ENCODE data around the gene DNAH14. TPM values are rescaled to one million over a fixed set of nuclear protein-coding genes. Genes with fewer than 3 reads are reported as not detected.

Gene DNAH14
- total RNA-seq, 1 experiment from 2014 or later, result 57.3 TPM

DNA sequence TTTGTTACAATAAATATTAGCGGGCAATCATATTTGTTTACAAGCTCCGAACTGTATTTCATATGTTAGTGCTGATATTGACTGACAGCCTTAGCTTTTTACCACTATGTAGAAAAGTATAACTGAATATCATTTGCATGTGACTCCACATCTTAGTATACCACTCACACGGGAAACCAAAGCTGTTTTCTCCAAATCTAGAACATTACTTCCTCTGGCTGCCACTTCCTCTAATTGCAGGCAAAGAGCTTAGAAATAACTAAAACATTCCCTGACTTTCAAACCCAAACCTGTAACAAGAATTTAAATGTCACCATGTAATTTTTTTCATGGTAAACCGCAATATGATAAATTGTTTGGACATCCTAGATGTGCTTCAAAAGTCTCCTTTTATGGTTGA is 323.7 kb downstream of the DNAH14 start:
- H3K9me3 Mint-ChIP-seq (ENCODE audit: unreplicated experiment), result peaks cover 6% of the 10 kb centered on the region
- no peaks in the 10 kb centered on the region for H3K4me1 Mint-ChIP-seq (ENCODE audit: low read depth, unreplicated experiment)
- Histone ChIP-seq H3K4me3 (ENCODE audit: low read depth, low read length) (no peak overlapping the region), H3K9me3 (no peaks in the 10 kb centered on the region), H3K36me3 (ENCODE audit: control insufficient read depth, insufficient read depth, low read length) (no peaks in the 10 kb centered on the region), H3K4me1 (no peaks in the 10 kb centered on the region), H3K27me3 (replicated peaks; ENCODE audit: control insufficient read depth, insufficient read depth, low read length) (no peaks in the 10 kb centered on the region)
- TF ChIP-seq, protein P1, sequence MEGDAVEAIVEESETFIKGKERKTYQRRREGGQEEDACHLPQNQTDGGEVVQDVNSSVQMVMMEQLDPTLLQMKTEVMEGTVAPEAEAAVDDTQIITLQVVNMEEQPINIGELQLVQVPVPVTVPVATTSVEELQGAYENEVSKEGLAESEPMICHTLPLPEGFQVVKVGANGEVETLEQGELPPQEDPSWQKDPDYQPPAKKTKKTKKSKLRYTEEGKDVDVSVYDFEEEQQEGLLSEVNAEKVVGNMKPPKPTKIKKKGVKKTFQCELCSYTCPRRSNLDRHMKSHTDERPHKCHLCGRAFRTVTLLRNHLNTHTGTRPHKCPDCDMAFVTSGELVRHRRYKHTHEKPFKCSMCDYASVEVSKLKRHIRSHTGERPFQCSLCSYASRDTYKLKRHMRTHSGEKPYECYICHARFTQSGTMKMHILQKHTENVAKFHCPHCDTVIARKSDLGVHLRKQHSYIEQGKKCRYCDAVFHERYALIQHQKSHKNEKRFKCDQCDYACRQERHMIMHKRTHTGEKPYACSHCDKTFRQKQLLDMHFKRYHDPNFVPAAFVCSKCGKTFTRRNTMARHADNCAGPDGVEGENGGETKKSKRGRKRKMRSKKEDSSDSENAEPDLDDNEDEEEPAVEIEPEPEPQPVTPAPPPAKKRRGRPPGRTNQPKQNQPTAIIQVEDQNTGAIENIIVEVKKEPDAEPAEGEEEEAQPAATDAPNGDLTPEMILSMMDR (IDR thresholded peaks at IDR 0.05; ENCODE audit: insufficient read depth in 1 of 2, low read depth in 1 of 2, low read length in 1 of 2, severe bottlenecking in 1 of 2, unreplicated experiment in 1 of 2), result no peak
- no peaks in the 10 kb centered on the region for H3K36me3 Mint-ChIP-seq (ENCODE audit: insufficient read depth, unreplicated experiment)
- H3K27ac Mint-ChIP-seq (ENCODE audit: unreplicated experiment), result no peak overlapping the region
- CTCF ChIA-PET, result interaction anchor here (0.5 kb wide), 1 partner anchor 21 kb away, joined by 5 read pairs; no protein-coding TSS in a partner anchor
- intact Hi-C loops (cut with micrococcal nuclease; ENCODE audit: unreplicated experiment), result no loop called here
- no peaks in the 10 kb centered on the region for H3K27me3 Mint-ChIP-seq (ENCODE audit: insufficient read depth, unreplicated experiment)
- H3K4me3 Mint-ChIP-seq (ENCODE audit: unreplicated experiment), result no peak overlapping the region
- no TSS peak for BruUV-seq (replicated peaks)
- no peak for DNase-seq
- POLR2A ChIA-PET, result no interaction called here

DNA sequence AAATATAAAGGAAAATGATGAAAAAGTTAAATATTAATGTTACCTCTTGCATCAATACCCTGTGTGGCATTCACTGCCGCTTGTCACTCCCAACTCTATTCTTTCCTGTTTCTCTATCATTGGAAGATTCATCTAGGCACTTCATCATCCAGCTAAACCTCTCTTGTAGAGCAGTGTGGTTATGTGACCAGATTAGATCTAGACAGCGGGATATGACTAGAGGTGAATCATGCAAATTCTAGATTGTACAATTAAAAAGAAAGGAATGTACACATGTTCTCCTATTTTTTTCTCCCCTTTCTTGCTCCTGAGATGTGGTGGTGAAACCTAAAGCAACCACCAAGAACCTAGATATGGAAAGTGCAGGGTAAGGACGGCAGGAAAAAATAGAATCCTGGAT is 324.3 kb downstream of the DNAH14 start:
- H3K27me3 ChIP-seq (replicated peaks; ENCODE audit: control insufficient read depth, insufficient read depth, low read length), result no peaks in the 10 kb centered on the region
- H3K36me3 ChIP-seq (ENCODE audit: control insufficient read depth, insufficient read depth, low read length), result no peaks in the 10 kb centered on the region
- H3K9me3 ChIP-seq, result no peaks in the 10 kb centered on the region
- intact Hi-C loops (cut with micrococcal nuclease; ENCODE audit: unreplicated experiment), result no loop called here
- H3K4me3 Mint-ChIP-seq (ENCODE audit: unreplicated experiment), result no peak overlapping the region
- peaks cover 6% of the 10 kb centered on the region for H3K9me3 Mint-ChIP-seq (ENCODE audit: unreplicated experiment)
- H3K27ac Mint-ChIP-seq (ENCODE audit: unreplicated experiment), result no peak overlapping the region
- H3K36me3 Mint-ChIP-seq (ENCODE audit: insufficient read depth, unreplicated experiment), result no peaks in the 10 kb centered on the region
- CTCF ChIA-PET, result interaction anchor here (0.5 kb wide), 1 partner anchor 20 kb away, joined by 5 read pairs; no protein-coding TSS in a partner anchor
- TF ChIP-seq, protein P1 (IDR thresholded peaks at IDR 0.05; ENCODE audit: insufficient read depth in 1 of 2, low read depth in 1 of 2, low read length in 1 of 2, severe bottlenecking in 1 of 2, unreplicated experiment in 1 of 2), result no peak
- H3K27me3 Mint-ChIP-seq (ENCODE audit: insufficient read depth, unreplicated experiment), result no peaks in the 10 kb centered on the region
- no peaks in the 10 kb centered on the region for H3K4me1 Mint-ChIP-seq (ENCODE audit: low read depth, unreplicated experiment)
- no peak for DNase-seq
- H3K4me3 ChIP-seq (ENCODE audit: low read depth, low read length), result no peak overlapping the region
- POLR2A ChIA-PET, result no interaction called here
- BruUV-seq (replicated peaks), result no TSS peak
- H3K4me1 ChIP-seq, result no peaks in the 10 kb centered on the region

DNA sequence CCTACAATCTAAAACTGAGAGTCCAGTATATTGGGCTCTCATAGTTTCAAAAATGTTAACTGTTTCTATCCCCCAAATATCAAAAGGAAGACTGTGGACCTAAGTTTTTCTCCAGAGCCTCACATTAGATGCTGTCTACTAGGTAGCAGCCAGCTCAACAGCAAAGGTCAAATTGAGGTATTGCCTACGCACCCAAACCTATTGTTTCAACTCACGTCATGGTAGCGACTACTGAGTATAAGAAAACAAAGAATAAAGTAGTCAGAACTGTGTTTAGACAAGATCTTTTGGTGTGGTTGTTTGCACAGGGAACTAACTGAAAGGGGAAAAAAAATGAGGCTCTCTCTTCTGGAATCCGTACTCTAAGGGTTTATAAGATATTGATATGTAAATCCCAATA is 325.2 kb downstream of the DNAH14 start:
- no peak overlapping the region for H3K27ac Mint-ChIP-seq (ENCODE audit: unreplicated experiment)
- Histone ChIP-seq H3K4me3 (ENCODE audit: low read depth, low read length) (no peak overlapping the region), H3K4me1 (no peaks in the 10 kb centered on the region), H3K9me3 (no peaks in the 10 kb centered on the region), H3K27me3 (replicated peaks; ENCODE audit: control insufficient read depth, insufficient read depth, low read length) (no peaks in the 10 kb centered on the region), H3K36me3 (ENCODE audit: control insufficient read depth, insufficient read depth, low read length) (no peaks in the 10 kb centered on the region)
- H3K9me3 Mint-ChIP-seq (ENCODE audit: unreplicated experiment), result peaks cover 6% of the 10 kb centered on the region
- ChIA-PET POLR2A (no interaction called here), CTCF (no interaction called here)
- H3K27me3 Mint-ChIP-seq (ENCODE audit: insufficient read depth, unreplicated experiment), result no peaks in the 10 kb centered on the region
- no peaks in the 10 kb centered on the region for H3K4me1 Mint-ChIP-seq (ENCODE audit: low read depth, unreplicated experiment)
- no TSS peak for BruUV-seq (replicated peaks)
- intact Hi-C loops (cut with micrococcal nuclease; ENCODE audit: unreplicated experiment), result no loop called here
- TF ChIP-seq, protein P1 (IDR thresholded peaks at IDR 0.05; ENCODE audit: insufficient read depth in 1 of 2, low read depth in 1 of 2, low read length in 1 of 2, severe bottlenecking in 1 of 2, unreplicated experiment in 1 of 2), result no peak
- no peaks in the 10 kb centered on the region for H3K36me3 Mint-ChIP-seq (ENCODE audit: insufficient read depth, unreplicated experiment)
- no peak overlapping the region for H3K4me3 Mint-ChIP-seq (ENCODE audit: unreplicated experiment)
- DNase-seq, result no peak

Measured in Caco-2 (cell line).